Measurements from ENCODE around the gene TRAF3.

Gene TRAF3

DNA sequence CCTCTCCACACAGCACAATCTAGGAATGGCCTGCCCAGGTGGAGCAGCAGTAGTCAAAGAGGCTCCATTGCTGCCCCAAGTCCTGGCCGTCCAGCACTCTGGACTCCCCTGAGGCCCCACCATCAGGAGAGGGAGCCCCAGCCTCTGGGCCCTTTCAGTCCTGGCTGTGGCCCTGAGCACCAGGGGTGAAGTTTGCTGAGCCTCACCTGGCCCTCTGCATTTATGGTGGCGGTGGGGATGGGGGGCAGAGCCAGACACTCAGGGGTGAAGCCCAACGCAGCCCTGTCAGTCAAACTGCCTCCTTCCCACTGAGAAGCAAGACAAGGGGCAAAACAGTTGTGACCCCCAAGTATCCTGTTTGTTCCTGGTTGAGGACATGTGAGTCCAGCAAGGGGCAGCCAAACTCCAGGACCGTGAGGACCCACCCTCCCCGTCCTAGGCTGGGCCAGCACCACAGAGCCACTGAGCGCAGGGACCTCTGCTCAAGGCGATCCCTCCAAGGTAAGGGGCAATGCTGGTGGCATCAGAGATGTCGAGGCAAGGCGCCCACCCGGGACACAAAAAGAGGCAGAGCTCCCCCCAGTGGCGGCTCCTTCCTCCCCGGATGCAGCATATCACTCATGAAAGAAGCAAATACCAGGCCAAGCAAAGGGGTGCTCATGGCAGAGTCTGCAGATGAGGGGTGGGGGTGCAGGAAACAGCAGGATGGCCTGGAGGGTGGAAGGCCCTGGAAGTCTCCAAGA lies 140.4 kb downstream of the TRAF3 start:
- peaks cover 5% of the 10 kb centered on the region for H3K27me3 ChIP-seq (replicated peaks)
- no peak overlapping the region for H3K27ac ChIP-seq
- DNase-seq, result peak; percentile 17
- in situ Hi-C loops (cut with HindIII; ENCODE audit: low pct_ligation_motif_present, low sequenced_read_pairs), result no loop called here
- H3K4me3 ChIP-seq (ENCODE audit: low read depth, low read length), result no peak overlapping the region
- no peaks in the 10 kb centered on the region for H3K36me3 ChIP-seq (replicated peaks)
- TF ChIP-seq, protein P1, sequence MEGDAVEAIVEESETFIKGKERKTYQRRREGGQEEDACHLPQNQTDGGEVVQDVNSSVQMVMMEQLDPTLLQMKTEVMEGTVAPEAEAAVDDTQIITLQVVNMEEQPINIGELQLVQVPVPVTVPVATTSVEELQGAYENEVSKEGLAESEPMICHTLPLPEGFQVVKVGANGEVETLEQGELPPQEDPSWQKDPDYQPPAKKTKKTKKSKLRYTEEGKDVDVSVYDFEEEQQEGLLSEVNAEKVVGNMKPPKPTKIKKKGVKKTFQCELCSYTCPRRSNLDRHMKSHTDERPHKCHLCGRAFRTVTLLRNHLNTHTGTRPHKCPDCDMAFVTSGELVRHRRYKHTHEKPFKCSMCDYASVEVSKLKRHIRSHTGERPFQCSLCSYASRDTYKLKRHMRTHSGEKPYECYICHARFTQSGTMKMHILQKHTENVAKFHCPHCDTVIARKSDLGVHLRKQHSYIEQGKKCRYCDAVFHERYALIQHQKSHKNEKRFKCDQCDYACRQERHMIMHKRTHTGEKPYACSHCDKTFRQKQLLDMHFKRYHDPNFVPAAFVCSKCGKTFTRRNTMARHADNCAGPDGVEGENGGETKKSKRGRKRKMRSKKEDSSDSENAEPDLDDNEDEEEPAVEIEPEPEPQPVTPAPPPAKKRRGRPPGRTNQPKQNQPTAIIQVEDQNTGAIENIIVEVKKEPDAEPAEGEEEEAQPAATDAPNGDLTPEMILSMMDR (IDR thresholded peaks at IDR 0.05; ENCODE audit: low read depth, low read length, missing control alignments), result peak; percentile 88

DNA sequence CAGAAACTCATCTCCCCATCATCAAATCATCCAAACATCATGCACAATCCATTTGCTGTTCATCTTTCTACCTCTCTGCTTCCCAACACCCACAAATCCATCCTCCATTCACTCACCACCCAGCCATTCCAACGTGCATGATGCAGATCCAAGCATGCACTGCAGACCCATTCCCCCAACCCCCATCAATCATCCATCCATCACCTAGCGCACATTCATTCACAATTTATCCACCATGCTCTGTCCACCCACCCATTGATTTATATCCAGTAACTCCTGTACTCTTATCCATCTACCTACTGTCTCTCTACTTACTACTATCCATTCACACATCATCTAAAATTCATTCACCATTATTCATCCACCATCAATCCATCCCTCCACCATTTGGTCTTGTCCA lies 141.2 kb downstream of the TRAF3 start:
- H3K27ac ChIP-seq, result no peak overlapping the region
- DNase-seq, result no peak
- no peak overlapping the region for H3K4me3 ChIP-seq (ENCODE audit: low read depth, low read length)
- peaks cover 12% of the 10 kb centered on the region for H3K27me3 ChIP-seq (replicated peaks)
- TF ChIP-seq, protein P1 (IDR thresholded peaks at IDR 0.05; ENCODE audit: low read depth, low read length, missing control alignments), result no peak
- in situ Hi-C loops (cut with HindIII; ENCODE audit: low pct_ligation_motif_present, low sequenced_read_pairs), result no loop called here
- H3K36me3 ChIP-seq (replicated peaks), result no peaks in the 10 kb centered on the region

DNA sequence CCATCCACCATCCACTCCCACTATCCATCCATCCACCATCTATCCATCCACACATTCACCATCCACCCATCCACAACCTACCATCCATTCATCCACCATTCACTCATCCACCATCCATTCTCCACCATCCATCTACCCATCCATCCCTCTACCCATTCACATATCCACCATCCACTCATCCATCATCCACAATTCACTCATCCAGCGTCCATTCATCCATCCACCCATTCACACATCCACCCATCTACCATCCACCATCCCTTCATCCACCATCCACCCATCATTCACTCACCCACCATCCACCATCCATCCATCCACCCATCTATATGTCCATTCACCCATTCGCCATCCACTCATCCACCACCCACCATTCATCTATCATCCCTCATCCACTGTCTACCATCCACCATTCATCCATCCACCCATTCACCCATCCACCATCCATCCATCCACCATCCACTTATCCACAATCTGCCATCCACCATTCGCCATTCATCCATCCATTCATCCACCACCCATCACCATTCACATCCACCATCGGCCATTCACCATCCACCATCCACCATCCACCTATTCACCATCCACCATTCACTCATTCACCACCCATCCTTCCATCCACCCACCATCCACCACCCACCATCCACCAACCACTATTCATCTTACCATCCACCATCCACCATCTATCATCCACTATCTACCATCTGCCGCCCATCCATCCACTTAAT lies 143.2 kb downstream of the TRAF3 start:
- Histone ChIP-seq H3K27ac (no peak overlapping the region), H3K4me3 (ENCODE audit: low read depth, low read length) (no peak overlapping the region), H3K36me3 (replicated peaks) (no peaks in the 10 kb centered on the region), H3K27me3 (replicated peaks) (peaks cover 30% of the 10 kb centered on the region)
- TF ChIP-seq, protein P1 (IDR thresholded peaks at IDR 0.05; ENCODE audit: low read depth, low read length, missing control alignments), result no peak
- in situ Hi-C loops (cut with HindIII; ENCODE audit: low pct_ligation_motif_present, low sequenced_read_pairs), result no loop called here
- DNase-seq, result no peak

DNA sequence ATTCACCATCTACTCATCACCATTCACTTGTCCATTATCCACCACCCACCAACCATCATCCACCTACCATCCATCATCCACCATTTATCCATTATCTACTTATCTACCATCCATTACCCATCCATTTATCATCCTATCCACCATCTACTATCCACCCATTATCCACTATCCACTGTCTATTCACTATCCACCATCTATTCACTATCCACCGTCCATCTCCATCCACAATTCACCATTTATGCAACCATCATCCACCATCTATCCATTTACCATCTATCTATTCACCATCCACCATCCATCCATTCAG lies 143.7 kb downstream of the TRAF3 start:
- no peak for DNase-seq
- TF ChIP-seq, protein P1 (IDR thresholded peaks at IDR 0.05; ENCODE audit: low read depth, low read length, missing control alignments), result no peak
- in situ Hi-C loops (cut with HindIII; ENCODE audit: low pct_ligation_motif_present, low sequenced_read_pairs), result no loop called here
- Histone ChIP-seq H3K27me3 (replicated peaks) (peaks cover 30% of the 10 kb centered on the region), H3K36me3 (replicated peaks) (no peaks in the 10 kb centered on the region), H3K27ac (no peak overlapping the region), H3K4me3 (ENCODE audit: low read depth, low read length) (no peak overlapping the region)

DNA sequence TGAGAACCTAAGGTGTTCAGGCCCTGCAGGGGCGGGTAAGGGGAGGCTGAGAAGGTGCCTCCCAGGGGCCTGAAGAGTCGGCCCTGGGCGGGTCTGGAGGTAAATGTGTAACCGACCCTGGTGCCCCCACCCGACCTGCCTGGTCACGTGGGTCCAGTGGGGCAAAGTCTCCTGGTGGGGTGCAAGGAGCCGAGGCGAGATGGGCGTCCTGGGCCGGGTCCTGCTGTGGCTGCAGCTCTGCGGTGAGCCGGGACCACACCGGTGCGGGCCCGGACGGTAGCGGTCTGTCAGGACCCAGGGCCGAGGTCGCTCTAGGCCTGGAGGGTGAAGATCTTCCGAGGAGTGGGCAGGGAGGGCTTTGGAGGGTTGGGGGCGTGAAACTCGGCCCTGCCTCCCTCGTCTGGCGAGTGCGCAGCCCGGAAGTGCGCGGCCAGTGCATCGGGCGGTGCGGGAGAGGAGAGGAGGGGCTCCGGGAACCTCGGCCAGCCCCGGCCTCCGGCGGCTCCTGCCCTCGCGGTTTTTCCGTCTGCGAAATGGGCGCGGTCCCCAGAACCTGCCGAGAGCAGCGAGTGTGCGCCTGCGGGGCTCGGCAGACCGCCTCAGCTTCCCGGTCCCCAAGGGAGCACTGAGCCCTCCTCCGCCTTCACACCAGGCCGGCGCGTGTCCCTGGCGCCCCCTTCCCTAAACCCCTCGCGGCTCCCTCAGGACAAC lies 145.4 kb downstream of the TRAF3 start, which contains the start of gene AMN:
TSS of gene AMN (plus strand) at position 174 of the 711 bp plus-strand sequence. CDS start at position 200, 26 bp downstream.
- DNase-seq, result no peak
- Histone ChIP-seq H3K27ac (no peak within 1 kb of the TSS), H3K36me3 (replicated peaks) (no peaks in the 10 kb centered on the region), H3K27me3 (replicated peaks) (peaks cover 30% of the 10 kb centered on the region), H3K4me3 (ENCODE audit: low read depth, low read length) (peak within 1 kb of the TSS; percentile 31)
- in situ Hi-C loops (cut with HindIII; ENCODE audit: low pct_ligation_motif_present, low sequenced_read_pairs), result no loop called here
- TF ChIP-seq, protein P1 (IDR thresholded peaks at IDR 0.05; ENCODE audit: low read depth, low read length, missing control alignments), result no peak
